Iris pigment epithelial cell (primary cell): ENCODE data around the gene SHROOM4.

Experiments used
- DNase-seq: peaks from one replicate; pipeline ENCODE4 v3.0.0-alpha.2; 2011; ENCODE audit warnings: low read depth

The SHROOM4 gene

GRCh38 chrX:50707955-50708699, 105.9 kb downstream of the SHROOM4 start:
- no peak for DNase-seq

DNA sequence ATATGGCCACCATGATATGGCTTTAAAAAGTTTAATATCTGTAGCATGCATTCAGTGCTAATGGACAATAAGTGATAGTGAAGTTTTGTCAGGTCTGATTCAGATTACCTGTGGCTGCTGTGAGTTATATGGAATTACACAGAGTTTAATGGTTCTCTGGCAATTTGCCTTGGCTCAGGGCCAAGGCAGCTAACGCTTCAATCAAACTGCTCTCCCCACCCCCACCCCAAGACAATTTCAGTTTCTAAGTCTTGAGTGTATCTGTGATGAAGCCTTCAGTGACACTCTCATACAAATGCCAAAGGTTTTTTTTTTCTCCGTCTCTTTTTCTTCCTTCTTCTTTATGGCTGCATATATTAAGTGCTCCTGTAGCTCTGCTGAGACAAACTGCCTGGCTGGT, 106.6 kb downstream of the SHROOM4 start:
- no peak for DNase-seq

DNA sequence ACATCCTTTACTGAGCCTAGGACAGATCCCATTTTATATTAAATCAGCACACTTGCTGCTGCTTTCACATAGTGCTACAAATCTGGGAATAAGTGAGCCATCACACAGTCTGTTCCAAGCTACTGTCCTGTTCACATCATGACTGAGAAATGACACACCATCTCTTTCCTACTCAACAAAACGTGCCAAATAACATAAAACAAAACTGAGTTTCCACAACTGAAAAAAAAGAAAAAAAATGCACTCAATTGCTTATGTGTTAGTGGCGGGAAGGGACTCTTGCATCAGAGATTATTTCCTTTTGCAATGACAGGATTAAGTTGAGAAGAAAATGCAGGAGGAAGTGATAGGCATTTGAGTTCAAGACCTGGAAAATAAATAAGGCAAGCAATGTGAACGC, 109.0 kb downstream of the SHROOM4 start:
- DNase-seq: no peak

GRCh38 chrX:50704360-50704759, 109.6 kb downstream of the SHROOM4 start:
- peak; percentile 47 for DNase-seq

DNA sequence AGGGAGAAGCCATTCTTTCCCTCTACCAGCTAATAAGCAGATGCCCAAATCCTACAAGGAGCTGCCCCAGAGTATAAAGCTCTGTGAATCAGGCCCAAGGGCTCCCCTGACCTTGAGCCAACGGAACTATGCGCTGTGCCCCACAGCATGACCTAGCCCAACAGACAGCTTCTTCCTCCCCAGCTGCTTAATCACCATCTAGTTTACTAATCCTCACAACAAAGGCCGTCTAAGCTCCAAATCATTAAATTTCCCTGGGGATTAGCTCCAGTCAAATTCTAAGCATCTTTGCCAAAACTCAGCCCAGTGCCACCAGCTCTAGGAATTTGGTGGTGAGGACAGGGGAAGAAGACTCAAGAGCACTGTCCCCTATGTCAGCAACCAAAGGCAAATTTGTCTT, 113.1 kb downstream of the SHROOM4 start:
- peak; percentile 21 for DNase-seq

- peak; percentile 24 for DNase-seq
Measured at GRCh38 chrX:50698944-50699343, 115.0 kb downstream of the SHROOM4 start.

GRCh38 chrX:50697691-50698090, 116.3 kb downstream of the SHROOM4 start:
- DNase-seq: peak; percentile 84

DNA sequence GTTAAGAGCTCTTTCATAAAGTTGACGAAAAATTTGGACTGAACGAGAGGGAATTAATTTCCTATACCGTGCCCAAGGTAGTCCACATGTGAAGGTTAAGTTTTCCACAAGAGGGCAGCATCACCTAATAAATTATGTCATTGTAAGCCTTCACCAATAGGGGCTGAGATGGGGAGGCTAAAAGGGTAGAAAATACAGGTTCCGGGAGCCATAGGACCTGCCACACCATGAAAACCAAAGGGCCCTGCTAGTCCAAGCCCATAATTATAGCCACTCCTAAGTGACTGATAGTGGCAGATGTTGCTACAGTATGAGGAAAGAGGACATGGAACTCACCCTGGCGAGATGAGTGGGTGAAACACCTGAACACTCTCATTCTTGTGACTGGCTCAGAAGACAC, 122.2 kb downstream of the SHROOM4 start:
- peak; percentile 45 for DNase-seq

DNA sequence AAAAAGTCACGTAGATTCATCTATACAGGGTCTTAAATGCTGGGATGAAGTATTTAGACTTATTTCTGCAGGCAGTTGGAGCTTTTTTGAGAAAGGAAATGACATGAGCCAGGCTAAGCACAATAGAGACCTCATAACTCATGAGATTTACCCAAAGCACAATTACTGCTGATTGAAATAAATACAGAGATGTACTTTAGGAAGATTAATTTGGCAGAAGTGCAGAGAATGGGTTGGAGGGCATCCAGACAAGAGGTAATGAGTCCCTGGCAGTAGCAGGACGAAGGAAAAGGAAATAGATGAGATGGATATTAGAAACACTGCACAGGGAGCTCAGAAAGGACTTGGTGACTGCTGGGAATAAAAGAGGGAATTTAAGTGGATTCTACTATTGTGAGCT, 129.1 kb downstream of the SHROOM4 start:
- no peak for DNase-seq

DNA sequence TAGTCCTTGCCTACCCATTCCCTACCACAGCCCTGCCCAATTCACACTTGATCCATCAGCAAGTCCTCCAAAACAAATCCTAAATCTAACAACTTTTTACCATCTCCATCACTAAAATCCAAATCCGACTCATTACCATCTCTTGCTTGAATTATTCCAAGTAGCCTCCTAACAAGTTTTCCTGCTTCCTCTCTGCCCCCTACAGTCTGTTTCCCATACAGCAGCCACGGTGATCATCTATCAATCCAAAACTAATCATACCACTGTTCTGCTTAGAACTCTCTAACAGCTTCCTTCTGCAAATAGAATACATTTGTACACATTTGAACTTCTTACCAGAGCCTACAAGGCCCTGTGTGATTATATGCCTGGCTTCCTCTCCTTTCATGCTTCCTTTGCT, 133.0 kb downstream of the SHROOM4 start:
- no peak for DNase-seq

- DNase-seq: no peak
Measured at GRCh38 chrX:50677789-50678188, 136.2 kb downstream of the SHROOM4 start.

DNA sequence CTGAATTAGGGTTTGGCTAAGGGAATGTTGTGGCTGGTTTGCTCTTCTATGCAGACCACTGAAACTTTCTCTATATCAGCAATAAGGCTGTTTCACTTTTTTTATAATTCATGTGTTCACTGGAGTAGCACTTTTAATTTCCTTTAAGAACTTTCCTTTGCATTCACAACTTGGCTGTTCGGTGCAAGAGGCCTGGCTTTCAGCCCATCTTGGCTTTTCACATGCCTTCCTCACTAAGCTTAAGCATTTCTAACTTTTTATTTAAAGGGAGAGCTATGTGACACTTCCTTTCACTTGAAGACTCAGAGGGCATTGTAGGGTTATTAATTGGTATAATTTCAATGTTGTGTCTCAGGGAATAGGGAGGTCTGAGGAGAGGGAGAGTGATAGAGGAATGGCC, 142.3 kb downstream of the SHROOM4 start:
- no peak for DNase-seq

- no peak for DNase-seq
Measured at GRCh38 chrX:50668860-50669259, 145.1 kb downstream of the SHROOM4 start.

- no peak for DNase-seq
Measured at GRCh38 chrX:50648156-50648555, 165.8 kb downstream of the SHROOM4 start.

DNA sequence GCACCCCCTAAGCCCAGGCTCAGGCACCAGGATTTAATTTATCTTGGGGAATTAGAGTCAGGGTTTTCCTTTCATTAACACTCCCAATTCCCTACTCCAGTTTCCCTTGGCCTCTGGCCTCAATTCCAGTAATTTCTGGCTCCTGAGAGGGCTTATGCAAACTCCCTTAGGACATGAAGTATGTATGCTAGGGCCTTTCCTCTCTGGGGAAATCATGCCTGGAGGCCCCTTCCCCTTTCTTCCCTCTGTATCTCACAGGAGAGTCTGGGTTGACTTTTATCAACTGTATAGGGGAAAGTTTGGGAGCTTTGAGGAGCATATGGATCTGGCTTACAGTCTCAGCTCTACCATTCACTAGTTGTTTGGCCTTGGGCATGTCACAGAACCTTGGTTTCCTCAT, 169.5 kb downstream of the SHROOM4 start:
- DNase-seq: no peak

DNA sequence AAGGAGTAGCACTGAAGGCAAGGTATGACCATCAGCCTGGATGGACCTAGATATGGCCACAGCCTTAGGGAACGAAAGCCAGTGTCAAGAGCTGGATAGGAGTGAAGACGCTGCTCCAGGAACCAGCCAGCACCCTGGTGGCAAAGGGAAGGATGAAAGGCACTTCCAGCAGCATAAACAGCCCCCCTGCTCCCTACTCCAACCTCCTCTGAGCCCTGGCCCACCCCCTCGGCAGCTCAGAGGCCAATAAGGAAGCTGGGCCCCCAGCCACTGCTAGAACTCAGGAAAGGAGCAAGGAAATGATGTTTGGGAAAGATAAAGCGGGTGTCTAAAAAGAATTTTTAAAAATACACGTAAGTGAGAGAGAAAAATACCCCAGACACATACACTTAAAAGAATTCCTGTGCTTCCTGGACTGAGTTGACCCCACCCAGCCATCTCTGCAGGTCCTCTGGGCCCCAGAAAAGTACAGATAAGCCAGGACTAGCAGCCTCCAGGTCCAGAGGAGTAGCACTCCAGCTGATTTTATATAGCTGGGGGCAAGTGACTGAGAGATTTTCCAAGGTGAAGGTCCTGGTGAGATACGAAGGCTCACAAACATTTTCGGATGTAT, 170.4 kb downstream of the SHROOM4 start:
- no peak for DNase-seq

DNA sequence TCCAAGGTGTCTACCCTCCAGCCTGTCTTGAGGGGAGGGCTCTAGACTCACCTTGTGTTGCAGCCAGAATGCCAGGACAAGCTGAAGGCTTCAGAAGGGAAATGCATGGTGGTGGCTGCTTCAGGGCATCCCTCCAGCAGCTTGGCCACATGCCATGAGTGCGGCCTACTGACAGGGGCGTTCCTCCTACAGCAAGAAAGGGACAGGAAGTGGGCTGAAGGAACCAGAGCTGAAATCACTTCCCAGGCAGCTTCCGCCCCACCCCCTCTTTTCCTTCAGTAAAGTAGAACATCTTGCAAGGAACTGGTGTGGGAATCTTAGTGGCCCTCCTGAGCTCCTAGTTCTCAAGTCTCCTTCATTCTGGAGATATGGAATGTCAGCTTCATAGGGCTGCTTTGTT, 175.9 kb downstream of the SHROOM4 start:
- no peak for DNase-seq

DNA sequence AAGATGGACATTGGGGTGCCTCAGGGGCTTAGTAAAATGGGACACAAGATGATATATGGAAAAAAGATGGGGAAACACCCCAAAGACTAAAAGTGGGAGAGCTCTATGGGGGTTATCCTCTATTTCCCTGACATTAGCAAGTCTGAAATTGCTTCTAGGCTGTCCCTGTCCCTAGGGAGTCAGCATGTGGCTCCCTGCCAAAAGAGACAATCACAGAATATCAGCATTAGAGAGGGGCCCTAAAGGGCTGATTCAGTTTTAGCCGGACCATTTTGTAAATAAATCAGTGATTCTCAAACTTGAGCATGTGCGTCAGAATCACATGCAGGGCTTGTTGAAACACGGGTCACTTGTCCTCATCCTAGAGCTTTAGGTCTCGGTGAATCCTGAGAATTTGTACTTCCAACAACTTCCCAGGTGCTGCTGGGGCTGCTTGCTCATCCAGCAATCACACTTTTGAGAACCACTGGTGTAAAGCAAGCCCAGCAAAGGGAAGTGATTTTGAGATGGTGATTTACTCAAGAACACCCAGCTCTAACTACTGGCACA, 178.1 kb downstream of the SHROOM4 start:
- DNase-seq: no peak

- no peak for DNase-seq
Measured at GRCh38 chrX:50635162-50635561, 178.8 kb downstream of the SHROOM4 start.

GRCh38 chrX:50629774-50630173, 184.2 kb downstream of the SHROOM4 start:
- no peak for DNase-seq

DNA sequence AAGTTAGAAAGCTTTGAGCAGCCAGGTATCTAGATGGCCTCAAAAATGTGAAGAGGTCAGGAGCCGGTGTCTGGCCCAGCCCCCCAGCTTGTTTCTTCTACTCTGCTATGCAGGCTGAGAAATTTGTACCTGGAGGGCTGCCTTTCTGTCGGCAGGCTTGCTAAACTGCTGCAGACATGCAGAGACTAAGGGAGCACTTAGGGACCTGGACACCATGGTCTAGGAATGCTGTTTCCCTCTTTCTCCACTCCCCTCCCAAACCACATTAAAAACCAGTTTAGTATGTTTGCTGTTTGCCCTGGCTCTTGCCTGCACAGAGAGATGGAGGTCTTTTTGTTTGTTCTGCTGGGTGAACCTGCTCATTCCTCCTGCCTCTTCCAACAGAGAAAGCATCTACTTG, 186.3 kb downstream of the SHROOM4 start:
- no peak for DNase-seq

DNA sequence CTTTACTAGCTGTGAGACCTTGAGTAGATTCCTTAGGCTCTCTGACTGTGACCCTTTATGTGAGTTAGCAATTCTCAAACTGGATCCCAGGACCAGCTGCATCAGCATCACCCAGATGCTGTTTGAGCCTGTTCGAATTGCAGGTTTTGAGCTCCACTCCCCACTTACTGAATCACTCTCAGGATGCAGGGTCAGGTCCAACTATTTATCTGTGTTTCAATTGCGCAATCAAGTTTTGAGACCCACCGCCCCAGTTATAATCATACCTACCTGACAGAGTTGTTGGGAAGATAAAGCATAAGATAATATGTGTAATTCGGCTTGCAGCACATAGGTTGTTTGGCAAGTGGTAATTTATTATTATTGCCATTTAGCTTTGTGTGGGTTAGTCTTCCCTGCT, 187.6 kb downstream of the SHROOM4 start:
- DNase-seq: no peak

DNA sequence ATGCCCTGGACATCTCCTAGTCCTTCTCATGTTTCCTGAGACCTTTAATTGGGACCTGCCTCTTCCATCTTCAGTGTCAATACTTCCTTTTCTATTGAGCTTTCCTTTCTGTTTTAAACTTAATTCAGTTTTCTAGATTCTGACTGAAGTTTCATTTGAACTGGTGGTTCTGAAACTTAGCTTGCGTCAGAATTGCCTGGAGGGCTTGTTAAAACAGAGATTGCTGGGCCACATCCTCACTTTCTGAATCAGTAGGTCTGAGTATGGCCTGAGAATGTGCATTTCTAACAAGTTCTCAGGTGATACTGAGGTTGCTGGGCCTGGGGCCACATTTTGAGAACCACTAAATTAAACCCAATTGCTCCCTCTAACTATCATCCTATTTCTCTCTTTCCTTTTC, 191.2 kb downstream of the SHROOM4 start:
- DNase-seq: no peak
